Left ventricle myocardium inferior (tissue), 1 donor: ENCODE results near the gene S1PR2. TPM values are rescaled to one million over a fixed set of nuclear protein-coding genes. Genes with fewer than 3 reads are reported as not detected.
A peak's percentile ranks its signal among the peaks of the same experiment; 100 is the strongest.
"Not testable (repeated sequence)": the region's sequence is repeated elsewhere in the genome, so short reads cannot be mapped to it uniquely, and the experiment has no call there.

ENCODE experiments used
- DNase-seq: peaks from one replicate; pipeline ENCODE4 v3.0.0-alpha.2; 2020
- H3K27ac ChIP-seq: fragments of 200-600 bp; replicated peaks from 2 replicates; pipeline ENCODE4 v1.8.0; 2021
- H3K27me3 ChIP-seq: fragments of 200-600 bp; 2 replicates; pipeline ENCODE4 v1.8.0; 2021; ENCODE audit warnings: low read depth
- H3K36me3 ChIP-seq: fragments of 200-600 bp; 2 replicates; pipeline ENCODE4 v1.8.0; 2021
- H3K4me1 ChIP-seq: fragments of 200-600 bp; 2 replicates; pipeline ENCODE4 v1.8.0; 2021
- H3K4me3 ChIP-seq: fragments of 200-600 bp; 2 replicates; pipeline ENCODE4 v1.8.0; 2021; ENCODE audit warnings: mild to moderate bottlenecking, moderate library complexity
- H3K9me3 ChIP-seq: fragments of 200-600 bp; replicated peaks from 2 replicates; pipeline ENCODE4 v1.8.0; 2021
- CTCF ChIP-seq: fragments of 200-600 bp; IDR thresholded peaks from 2 replicates; pipeline ENCODE4 v1.8.0; 2021; ENCODE audit warnings: antibody characterized with exemption, mild to moderate bottlenecking, borderline replicate concordance
- intact Hi-C: fragments of 100-400 bp; cut with micrococcal nuclease; formaldehyde crosslinking; loops from one replicate; pipeline ENCODE4 v1.11.0; 2022
- total RNA-seq: library from RNA; stranded (reverse); fragmentation: NEBNext Ultra II Directional; extraction: Animal tissue kit (Norgen Biotek cat#: 25700); gene quantifications from one replicate; pipeline ENCODE4 v1.2.1, GENCODE V29; 2021
- donor health status: DM: no; HTN: yes; CAD: no; lungs with severe emphysema.

The S1PR2 gene
- total RNA-seq, 1 donor from 2014 or later, result 3.5 TPM

DNA sequence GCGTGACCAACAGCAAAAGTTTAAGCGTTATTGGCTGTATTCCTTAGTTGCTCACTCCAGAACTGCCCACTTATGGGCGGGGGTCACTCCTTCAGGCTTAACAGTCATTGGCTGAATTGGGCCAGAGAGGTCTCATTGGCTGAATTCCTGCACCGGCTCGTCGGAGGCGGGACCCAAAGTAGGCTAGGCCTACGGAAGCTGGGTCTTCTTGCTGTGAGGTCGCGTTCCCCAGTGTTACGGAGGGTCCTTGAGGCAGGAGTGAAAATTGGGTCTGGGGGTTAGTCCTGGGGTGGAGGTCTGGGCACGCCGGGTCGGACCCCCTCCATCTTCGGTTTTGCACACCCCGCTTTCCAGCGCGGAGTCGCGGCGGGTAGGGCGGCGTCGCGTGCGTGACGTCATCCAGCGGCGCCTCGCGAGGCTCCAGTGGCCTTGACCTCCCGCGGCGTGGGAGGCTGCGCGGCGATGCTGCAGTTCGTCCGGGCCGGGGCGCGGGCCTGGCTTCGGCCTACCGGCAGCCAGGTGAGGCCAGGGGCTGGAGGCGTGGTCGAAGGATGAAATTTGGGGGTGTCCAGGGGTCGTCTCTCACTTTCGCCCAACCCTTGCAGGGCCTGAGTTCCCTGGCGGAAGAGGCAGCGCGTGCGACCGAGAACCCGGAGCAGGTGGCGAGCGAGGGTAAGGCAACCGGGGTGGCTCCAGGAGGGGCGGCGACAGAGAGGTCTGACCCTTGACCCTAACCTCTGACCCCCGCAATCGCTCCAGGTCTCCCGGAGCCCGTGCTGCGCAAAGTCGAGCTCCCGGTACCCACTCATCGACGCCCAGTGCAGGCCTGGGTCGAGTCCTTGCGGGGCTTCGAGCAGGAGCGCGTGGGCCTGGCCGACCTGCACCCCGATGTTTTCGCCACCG is 20.9 kb upstream of the S1PR2 start, which contains the start of gene MRPL4:
TSS of gene MRPL4 (plus strand) at position 423 of the 903 bp plus-strand sequence. CDS start at position 463, 40 bp downstream.
- Histone ChIP-seq H3K27me3 (no peaks in the 10 kb centered on the region), H3K4me1 (peaks cover 44% of the 10 kb centered on the region), H3K36me3 (peaks cover 35% of the 10 kb centered on the region), H3K9me3 (no peaks in the 10 kb centered on the region), H3K4me3 (peak within 1 kb of the TSS; percentile 95), H3K27ac (peak within 1 kb of the TSS; percentile 92)
- peak; percentile 95 for DNase-seq
- intact Hi-C loops, result no loop called here
- TF ChIP-seq CTCF, result no peak

DNA sequence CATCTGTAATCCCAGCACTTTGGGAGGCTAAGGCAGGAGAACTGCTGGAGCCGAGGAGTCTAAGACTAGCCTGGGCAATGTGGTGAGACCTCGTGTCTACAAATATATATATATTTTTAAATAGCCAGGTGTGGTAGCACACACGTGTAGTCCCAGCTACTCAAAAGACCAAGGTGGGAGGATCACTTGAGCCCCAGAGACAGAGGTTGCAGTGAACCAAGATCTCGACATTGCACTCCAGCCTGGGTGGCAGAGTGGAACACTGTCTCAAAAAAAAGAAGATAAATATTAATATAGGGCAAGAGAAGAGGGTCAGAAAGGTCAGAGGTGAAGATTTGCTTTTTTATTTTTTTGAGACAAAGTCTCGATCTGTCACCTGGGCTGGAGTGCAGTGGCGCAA is 15.4 kb upstream of the S1PR2 start:
- Histone ChIP-seq H3K36me3 (no peaks in the 10 kb centered on the region), H3K27ac (no peak overlapping the region), H3K9me3 (no peaks in the 10 kb centered on the region), H3K4me1 (peaks cover 18% of the 10 kb centered on the region), H3K27me3 (no peaks in the 10 kb centered on the region), H3K4me3 (no peak overlapping the region)
- no peak for TF ChIP-seq CTCF
- intact Hi-C loops, result no loop called here
- DNase-seq, result no peak

GRCh38 chr19:10245189-10245939 is 14.2 kb upstream of the S1PR2 start:
- H3K4me1 ChIP-seq, result peaks cover 7% of the 10 kb centered on the region
- H3K27me3 ChIP-seq, result no peaks in the 10 kb centered on the region
- no peak for TF ChIP-seq CTCF
- H3K36me3 ChIP-seq, result no peaks in the 10 kb centered on the region
- H3K27ac ChIP-seq, result no peak overlapping the region
- DNase-seq, result no peak
- H3K9me3 ChIP-seq, result no peaks in the 10 kb centered on the region
- intact Hi-C loops, result no loop called here
- H3K4me3 ChIP-seq, result no peak overlapping the region

DNA sequence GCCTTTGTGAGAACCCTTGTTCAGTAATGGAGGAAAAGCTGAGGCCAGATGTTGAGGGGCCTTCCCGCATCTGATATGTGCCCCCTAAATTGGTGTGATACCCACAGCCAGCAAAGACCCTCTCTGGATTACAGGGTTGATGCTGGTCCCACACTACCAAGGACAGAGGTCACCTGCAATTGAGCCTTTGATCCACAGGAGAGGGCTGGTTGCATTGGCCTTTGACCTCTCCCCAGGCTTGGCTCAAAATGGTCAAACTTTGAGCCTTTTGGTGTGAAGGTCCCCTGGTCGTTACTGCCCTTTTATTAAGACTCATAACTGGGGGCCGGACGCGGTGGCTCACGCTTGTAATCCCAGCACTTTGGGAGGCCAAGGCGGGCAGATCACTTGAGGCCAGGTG is 12.5 kb upstream of the S1PR2 start:
- intact Hi-C loops, result no loop called here
- no peak for DNase-seq
- Histone ChIP-seq H3K4me3 (no peak overlapping the region), H3K4me1 (no peaks in the 10 kb centered on the region), H3K27me3 (no peaks in the 10 kb centered on the region), H3K9me3 (no peaks in the 10 kb centered on the region), H3K36me3 (no peaks in the 10 kb centered on the region), H3K27ac (no peak overlapping the region)
- no peak for TF ChIP-seq CTCF

- H3K27ac ChIP-seq, H3K27me3 ChIP-seq, H3K36me3 ChIP-seq, DNase-seq, intact Hi-C loops, H3K4me1 ChIP-seq, H3K9me3 ChIP-seq, H3K4me3 ChIP-seq: not testable (repeated sequence)
Measured at GRCh38 chr19:10241826-10242449, 10.8 kb upstream of the S1PR2 start.
